Body of pancreas (tissue), 4 donors: Measurements from ENCODE around the gene NTRK1.

ENCODE experiments used
- CTCF ChIP-seq, 7 experiments: fragments of 450-650 bp in 4 of 7; fragments of 200-600 bp in 3 of 7; sonication (generic) in 3 of 7; IDR thresholded peaks; one replicate each; pipeline ENCODE4 v1.5.1; 2016 to 2019; ENCODE audit warnings: antibody characterized with exemption in 7 of 7
- POLR2A ChIP-seq, 3 donors: fragments of 450-650 bp; IDR thresholded peaks; one replicate each; pipeline ENCODE4 v1.6.1; 2016; ENCODE audit warnings: antibody characterized with exemption in 3 of 3, mild to moderate bottlenecking in 2 of 3

- TF ChIP-seq POLR2A (IDR thresholded peaks at IDR 0.05) (no peak), CTCF (IDR thresholded peaks at IDR 0.05) (no peak)
These were observed 37.5 kb downstream of the NTRK1 start for GRCh38 chr1:156898161-156898566.
